Measurements from ENCODE around the gene HOMER1. TPM values are rescaled to one million over a fixed set of nuclear protein-coding genes. Genes with fewer than 3 reads are reported as not detected.
A peak's percentile ranks its signal among the peaks of the same experiment; 100 is the strongest.

HOMER1 gene
- total and polyA plus RNA-seq, 2 experiments from 2014 or later = 26.3 to 28.0 TPM

DNA sequence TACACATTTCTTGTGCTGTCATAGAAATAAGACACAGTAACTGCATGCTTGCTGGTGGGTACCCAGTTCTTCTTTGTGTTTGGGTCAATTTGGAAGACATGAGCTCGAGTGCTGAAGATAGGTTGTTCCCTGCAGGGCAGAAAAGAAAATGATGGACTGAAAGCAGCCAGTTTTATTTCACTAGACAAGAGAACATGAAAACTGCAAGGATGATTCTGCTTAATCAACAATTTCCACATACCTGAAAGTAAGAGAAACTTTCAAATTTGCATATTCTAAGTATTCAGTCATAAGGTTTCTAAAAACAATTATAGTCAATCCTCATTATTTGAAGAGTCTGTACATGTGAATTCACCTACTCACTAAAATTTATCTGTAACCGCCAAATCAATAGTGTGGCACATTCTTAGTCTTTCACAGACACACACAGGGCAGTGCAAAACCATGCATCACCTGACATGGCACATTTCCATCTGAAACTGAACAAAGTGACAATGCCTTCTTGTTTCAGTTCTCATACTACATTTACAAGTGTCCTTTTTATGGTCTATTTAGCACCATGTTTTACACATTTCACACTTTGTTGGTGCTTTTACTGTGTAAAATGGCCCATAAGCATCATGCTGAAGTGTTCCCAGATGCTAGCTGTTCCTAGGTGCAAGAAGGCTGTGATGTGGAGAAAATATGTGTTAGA, 56.9 kb downstream of the HOMER1 start:
- H3K9me3 ChIP-seq (ENCODE audit: low read depth) = no peaks in the 10 kb centered on the region
- peaks cover 25% of the 10 kb centered on the region for H3K4me1 ChIP-seq (ENCODE audit: low read depth)
- no peak overlapping the region for H3K4me3 ChIP-seq
- H3K27me3 ChIP-seq = no peaks in the 10 kb centered on the region
- DNase-seq (ENCODE audit: low read depth in 1 of 2, low spot score in 1 of 2) = no peak
- TF ChIP-seq, protein P1, sequence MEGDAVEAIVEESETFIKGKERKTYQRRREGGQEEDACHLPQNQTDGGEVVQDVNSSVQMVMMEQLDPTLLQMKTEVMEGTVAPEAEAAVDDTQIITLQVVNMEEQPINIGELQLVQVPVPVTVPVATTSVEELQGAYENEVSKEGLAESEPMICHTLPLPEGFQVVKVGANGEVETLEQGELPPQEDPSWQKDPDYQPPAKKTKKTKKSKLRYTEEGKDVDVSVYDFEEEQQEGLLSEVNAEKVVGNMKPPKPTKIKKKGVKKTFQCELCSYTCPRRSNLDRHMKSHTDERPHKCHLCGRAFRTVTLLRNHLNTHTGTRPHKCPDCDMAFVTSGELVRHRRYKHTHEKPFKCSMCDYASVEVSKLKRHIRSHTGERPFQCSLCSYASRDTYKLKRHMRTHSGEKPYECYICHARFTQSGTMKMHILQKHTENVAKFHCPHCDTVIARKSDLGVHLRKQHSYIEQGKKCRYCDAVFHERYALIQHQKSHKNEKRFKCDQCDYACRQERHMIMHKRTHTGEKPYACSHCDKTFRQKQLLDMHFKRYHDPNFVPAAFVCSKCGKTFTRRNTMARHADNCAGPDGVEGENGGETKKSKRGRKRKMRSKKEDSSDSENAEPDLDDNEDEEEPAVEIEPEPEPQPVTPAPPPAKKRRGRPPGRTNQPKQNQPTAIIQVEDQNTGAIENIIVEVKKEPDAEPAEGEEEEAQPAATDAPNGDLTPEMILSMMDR (IDR thresholded peaks at IDR 0.05; ENCODE audit: low read depth, low read length) = no peak
- H3K27ac ChIP-seq = no peak overlapping the region
- H3K36me3 ChIP-seq = no peaks in the 10 kb centered on the region

DNA sequence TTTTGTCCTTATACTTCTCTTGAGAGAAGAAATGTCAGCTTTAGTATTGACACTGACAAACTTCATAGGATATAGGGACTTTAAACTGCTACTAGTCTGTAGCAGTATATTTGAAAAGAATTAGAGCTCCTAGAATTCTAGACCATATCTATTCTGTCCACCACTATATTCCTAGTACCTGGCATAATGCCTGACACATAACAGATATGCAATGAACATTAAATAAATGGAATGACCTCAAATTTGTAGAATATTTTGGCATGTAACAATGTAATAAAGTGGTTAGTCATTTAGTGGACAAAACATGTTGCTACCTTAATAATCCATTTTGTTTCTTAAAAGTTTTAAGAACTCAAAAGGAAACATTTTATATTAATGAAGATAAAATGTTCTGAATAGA, 57.5 kb downstream of the HOMER1 start:
- Histone ChIP-seq H3K36me3 (no peaks in the 10 kb centered on the region), H3K4me1 (ENCODE audit: low read depth) (peaks cover 25% of the 10 kb centered on the region), H3K4me3 (no peak overlapping the region), H3K27ac (no peak overlapping the region), H3K9me3 (ENCODE audit: low read depth) (no peaks in the 10 kb centered on the region), H3K27me3 (no peaks in the 10 kb centered on the region)
- peak in 1 of 2 donors; percentile 10 for DNase-seq (ENCODE audit: low read depth in 1 of 2, low spot score in 1 of 2)
- TF ChIP-seq, protein P1 (IDR thresholded peaks at IDR 0.05; ENCODE audit: low read depth, low read length) = no peak

GRCh38 chr5:79454043-79454442, 59.9 kb downstream of the HOMER1 start:
- Histone ChIP-seq H3K27me3 (no peaks in the 10 kb centered on the region), H3K9me3 (ENCODE audit: low read depth) (no peaks in the 10 kb centered on the region), H3K36me3 (peaks cover 12% of the 10 kb centered on the region), H3K27ac (no peak overlapping the region), H3K4me3 (no peak overlapping the region), H3K4me1 (ENCODE audit: low read depth) (peaks cover 15% of the 10 kb centered on the region)
- no peak for DNase-seq (ENCODE audit: low read depth in 1 of 2, low spot score in 1 of 2)
- TF ChIP-seq, protein P1 (IDR thresholded peaks at IDR 0.05; ENCODE audit: low read depth, low read length) = no peak

DNA sequence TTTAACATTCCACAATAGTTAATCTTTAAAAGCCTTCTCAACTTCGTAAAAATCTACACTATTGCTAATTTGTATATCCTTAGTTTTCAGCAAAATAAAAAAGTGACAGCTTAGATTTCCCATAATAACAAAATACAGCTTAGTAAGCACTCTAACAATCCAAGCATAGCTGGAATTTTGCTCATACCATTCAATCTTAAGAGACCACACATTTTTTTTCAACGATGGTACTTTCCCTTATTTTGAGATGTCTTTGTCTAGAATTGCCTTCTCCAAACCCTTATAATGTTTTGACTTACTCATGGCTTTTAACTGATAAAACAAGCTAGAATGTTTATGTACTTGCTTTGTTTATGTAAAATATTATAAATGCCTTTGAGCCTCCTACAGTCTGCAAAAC, 65.6 kb downstream of the HOMER1 start:
- no peak overlapping the region for H3K27ac ChIP-seq
- peaks cover 12% of the 10 kb centered on the region for H3K36me3 ChIP-seq
- H3K4me1 ChIP-seq (ENCODE audit: low read depth) = no peaks in the 10 kb centered on the region
- H3K27me3 ChIP-seq = no peaks in the 10 kb centered on the region
- no peaks in the 10 kb centered on the region for H3K9me3 ChIP-seq (ENCODE audit: low read depth)
- H3K4me3 ChIP-seq = no peak overlapping the region
- TF ChIP-seq, protein P1 (IDR thresholded peaks at IDR 0.05; ENCODE audit: low read depth, low read length) = no peak
- peak in 1 of 2 donors; percentile 70 for DNase-seq (ENCODE audit: low read depth in 1 of 2, low spot score in 1 of 2)

DNA sequence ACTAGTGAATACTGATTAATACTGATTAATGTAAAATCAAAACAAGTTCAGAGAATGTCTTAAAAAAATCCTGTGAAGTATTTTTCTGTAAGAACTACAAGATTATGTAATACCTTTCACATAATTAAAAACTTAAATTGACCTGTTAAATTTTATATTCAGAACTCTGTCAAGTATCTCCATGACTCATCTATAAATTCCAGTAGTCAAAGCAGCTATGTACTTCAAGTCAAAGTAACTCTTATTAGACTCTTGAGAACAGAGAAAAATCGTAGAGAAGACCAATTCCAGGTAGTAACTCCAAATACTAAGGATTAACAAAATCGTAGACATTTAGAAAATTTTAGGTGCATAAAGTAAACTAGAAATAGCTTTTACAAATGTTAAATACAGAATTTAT, 77.1 kb downstream of the HOMER1 start:
- Histone ChIP-seq H3K27ac (peak overlapping the region; percentile 36), H3K4me1 (ENCODE audit: low read depth) (no peaks in the 10 kb centered on the region), H3K4me3 (no peak overlapping the region), H3K27me3 (no peaks in the 10 kb centered on the region), H3K9me3 (ENCODE audit: low read depth) (no peaks in the 10 kb centered on the region), H3K36me3 (peaks cover 14% of the 10 kb centered on the region)
- TF ChIP-seq, protein P1 (IDR thresholded peaks at IDR 0.05; ENCODE audit: low read depth, low read length) = no peak
- peak in 1 of 2 donors; percentile 6 for DNase-seq (ENCODE audit: low read depth in 1 of 2, low spot score in 1 of 2)
